ENCODE data around the gene NSFL1C. TPM values are rescaled to one million over a fixed set of nuclear protein-coding genes. Genes with fewer than 3 reads are reported as not detected.

NSFL1C gene
- total and polyA plus RNA-seq, 2 experiments from 2014 or later: 36.0 to 98.8 TPM

DNA sequence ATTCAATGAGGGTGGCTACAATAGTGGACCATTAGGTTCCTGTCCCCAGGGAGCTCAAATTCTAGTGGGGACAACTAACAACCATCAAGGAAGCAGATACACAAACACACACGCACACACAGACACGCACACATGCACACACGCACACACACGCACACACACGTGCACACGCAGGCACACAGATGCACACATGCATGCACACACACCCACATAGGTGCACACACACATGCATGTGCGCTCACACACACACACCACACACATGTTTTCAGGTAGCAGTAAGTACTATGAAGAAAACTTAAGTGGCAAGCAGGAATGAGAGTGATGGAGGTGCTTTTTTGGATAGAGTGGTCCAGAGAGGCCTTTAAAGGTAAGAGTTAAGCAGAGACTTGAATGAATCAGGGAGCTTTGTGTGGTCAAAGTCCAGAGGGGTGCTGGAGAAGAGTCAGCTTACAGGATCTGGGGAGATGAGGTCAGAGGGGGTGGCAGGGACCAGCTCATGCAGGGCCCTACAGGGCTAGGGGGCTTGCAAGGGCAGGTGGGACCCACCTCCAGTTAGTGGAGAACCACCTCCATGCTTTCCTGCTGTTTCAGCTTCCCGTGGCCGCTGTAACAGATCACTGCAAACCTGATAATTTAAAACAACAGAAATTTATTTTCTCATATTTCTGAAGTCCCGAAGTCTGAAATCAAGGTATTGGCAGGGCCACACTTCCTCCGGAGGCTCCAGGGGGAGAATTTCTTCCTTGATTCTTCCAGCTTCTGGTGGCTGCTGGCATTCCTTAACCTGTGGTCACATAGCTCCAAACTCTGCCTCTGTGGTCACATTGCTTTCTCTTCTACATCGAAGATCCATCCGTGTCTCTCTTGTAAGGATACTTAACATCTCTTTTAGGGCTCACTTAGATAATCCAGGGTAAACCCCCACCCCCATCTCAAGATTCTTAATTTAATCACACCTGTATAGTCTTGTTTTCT lies 6.9 kb upstream of the NSFL1C start:
- H3K36me3 ChIP-seq (replicated peaks; ENCODE audit: insufficient read depth, low read depth): no peaks in the 10 kb centered on the region
- no peak overlapping the region for H3K4me3 ChIP-seq
- no peak for DNase-seq (ENCODE audit: low spot score)
- H4K20me1 ChIP-seq (ENCODE audit: insufficient read depth, poor library complexity, severe bottlenecking): no peaks in the 10 kb centered on the region
- no peak overlapping the region for H3K27ac ChIP-seq
- 93% methylated on average over 13 of the region's 13 CpGs for WGBS (ENCODE audit: low lambda C conversion rate, missing lambda C conversion rate)
- H3K9me2 ChIP-seq (replicated peaks; ENCODE audit: insufficient read depth): no peaks in the 10 kb centered on the region
- H3K4me1 ChIP-seq (ENCODE audit: insufficient read depth): peaks cover 14% of the 10 kb centered on the region
- TF ChIP-seq EZH2phosphoT487 (IDR thresholded peaks at IDR 0.05; ENCODE audit: low read depth, severe bottlenecking, unreplicated experiment) (no peak), EZH2 (IDR thresholded peaks at IDR 0.05; ENCODE audit: borderline replicate concordance) (no peak)
- TF ChIP-seq, protein P1, sequence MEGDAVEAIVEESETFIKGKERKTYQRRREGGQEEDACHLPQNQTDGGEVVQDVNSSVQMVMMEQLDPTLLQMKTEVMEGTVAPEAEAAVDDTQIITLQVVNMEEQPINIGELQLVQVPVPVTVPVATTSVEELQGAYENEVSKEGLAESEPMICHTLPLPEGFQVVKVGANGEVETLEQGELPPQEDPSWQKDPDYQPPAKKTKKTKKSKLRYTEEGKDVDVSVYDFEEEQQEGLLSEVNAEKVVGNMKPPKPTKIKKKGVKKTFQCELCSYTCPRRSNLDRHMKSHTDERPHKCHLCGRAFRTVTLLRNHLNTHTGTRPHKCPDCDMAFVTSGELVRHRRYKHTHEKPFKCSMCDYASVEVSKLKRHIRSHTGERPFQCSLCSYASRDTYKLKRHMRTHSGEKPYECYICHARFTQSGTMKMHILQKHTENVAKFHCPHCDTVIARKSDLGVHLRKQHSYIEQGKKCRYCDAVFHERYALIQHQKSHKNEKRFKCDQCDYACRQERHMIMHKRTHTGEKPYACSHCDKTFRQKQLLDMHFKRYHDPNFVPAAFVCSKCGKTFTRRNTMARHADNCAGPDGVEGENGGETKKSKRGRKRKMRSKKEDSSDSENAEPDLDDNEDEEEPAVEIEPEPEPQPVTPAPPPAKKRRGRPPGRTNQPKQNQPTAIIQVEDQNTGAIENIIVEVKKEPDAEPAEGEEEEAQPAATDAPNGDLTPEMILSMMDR (IDR thresholded peaks at IDR 0.05; ENCODE audit: poor library complexity): no peak
- no peak overlapping the region for H2AFZ ChIP-seq
- H3K9me3 ChIP-seq (ENCODE audit: low read depth): no peaks in the 10 kb centered on the region
- H3K4me2 ChIP-seq: no peak overlapping the region
- H3K27me3 ChIP-seq: no peaks in the 10 kb centered on the region
- H3K79me2 ChIP-seq: no peaks in the 10 kb centered on the region

DNA sequence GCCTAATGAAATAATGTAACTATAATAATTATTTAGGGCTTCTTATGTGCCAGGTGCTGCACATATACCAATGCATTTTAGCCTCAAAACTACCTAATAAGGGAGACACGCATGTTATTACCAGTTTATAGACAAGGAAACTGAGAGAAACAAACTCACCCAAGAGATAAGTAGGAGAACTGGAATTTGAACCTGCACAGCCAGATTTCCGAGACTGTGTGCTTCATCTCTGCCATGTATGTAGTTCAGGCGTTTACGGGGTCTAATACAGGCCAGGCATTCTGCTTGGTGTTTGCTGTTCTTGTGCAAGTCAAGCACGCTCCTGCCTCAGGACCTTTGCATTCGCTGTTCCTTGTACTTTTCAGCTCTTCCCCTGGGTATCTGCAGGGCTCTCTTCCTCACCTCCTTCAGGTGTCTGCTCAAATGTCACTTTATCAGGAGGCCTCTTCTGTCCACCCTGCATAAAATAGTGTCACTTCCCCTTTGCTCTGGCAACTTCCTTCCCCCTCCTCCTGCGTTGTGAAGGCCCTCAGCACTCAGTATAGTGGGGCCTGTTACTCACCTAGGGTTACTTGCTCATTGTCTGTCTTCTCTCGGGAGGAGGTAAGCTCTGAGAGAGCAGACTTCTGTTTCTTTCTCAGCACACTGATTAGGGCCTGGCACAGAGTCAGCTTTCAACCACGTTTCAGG lies 6.1 kb upstream of the NSFL1C start:
- H3K36me3 ChIP-seq (replicated peaks; ENCODE audit: insufficient read depth, low read depth): no peaks in the 10 kb centered on the region
- peak overlapping the region; percentile 20 for H3K27ac ChIP-seq
- H3K4me3 ChIP-seq: no peak overlapping the region
- peaks cover 18% of the 10 kb centered on the region for H3K4me1 ChIP-seq (ENCODE audit: insufficient read depth)
- H4K20me1 ChIP-seq (ENCODE audit: insufficient read depth, poor library complexity, severe bottlenecking): no peaks in the 10 kb centered on the region
- no peaks in the 10 kb centered on the region for H3K9me3 ChIP-seq (ENCODE audit: low read depth)
- H2AFZ ChIP-seq: no peak overlapping the region
- no peaks in the 10 kb centered on the region for H3K9me2 ChIP-seq (replicated peaks; ENCODE audit: insufficient read depth)
- no peak overlapping the region for H3K4me2 ChIP-seq
- H3K27me3 ChIP-seq: no peaks in the 10 kb centered on the region
- 75% methylated on average over 9 of the region's 9 CpGs for WGBS (ENCODE audit: low lambda C conversion rate, missing lambda C conversion rate)
- H3K79me2 ChIP-seq: no peaks in the 10 kb centered on the region
- TF ChIP-seq EZH2 (IDR thresholded peaks at IDR 0.05; ENCODE audit: borderline replicate concordance) (no peak), EZH2phosphoT487 (IDR thresholded peaks at IDR 0.05; ENCODE audit: low read depth, severe bottlenecking, unreplicated experiment) (no peak)
- TF ChIP-seq, protein P1 (IDR thresholded peaks at IDR 0.05; ENCODE audit: poor library complexity): no peak
- DNase-seq (ENCODE audit: low spot score): no peak

DNA sequence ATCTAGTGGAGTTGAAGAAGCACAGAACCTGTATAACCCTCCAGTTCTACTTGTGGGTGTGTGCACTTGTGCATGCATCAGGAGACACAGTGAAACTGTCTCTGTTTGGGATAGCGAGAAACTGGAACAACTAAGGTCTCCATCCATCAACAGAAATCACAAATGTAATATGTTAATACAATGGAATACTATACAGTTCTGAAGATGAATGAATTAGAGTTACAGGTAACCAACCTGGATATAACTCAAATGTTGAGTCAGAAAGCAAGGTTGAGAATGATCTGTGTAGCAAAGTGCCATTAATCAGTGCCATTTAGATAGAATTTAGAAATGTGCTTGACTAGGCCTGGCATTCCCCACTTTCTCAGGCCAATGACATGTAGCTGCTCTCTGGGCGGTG lies 4.6 kb upstream of the NSFL1C start:
- Histone ChIP-seq H3K36me3 (replicated peaks; ENCODE audit: insufficient read depth, low read depth) (no peaks in the 10 kb centered on the region), H3K4me1 (ENCODE audit: insufficient read depth) (peaks cover 25% of the 10 kb centered on the region), H3K4me3 (no peak overlapping the region), H3K4me2 (no peak overlapping the region), H3K79me2 (no peaks in the 10 kb centered on the region), H2AFZ (no peak overlapping the region), H3K9me3 (ENCODE audit: low read depth) (no peaks in the 10 kb centered on the region), H4K20me1 (ENCODE audit: insufficient read depth, poor library complexity, severe bottlenecking) (no peaks in the 10 kb centered on the region), H3K27me3 (no peaks in the 10 kb centered on the region), H3K27ac (peak overlapping the region; percentile 74), H3K9me2 (replicated peaks; ENCODE audit: insufficient read depth) (no peaks in the 10 kb centered on the region)
- WGBS (ENCODE audit: low lambda C conversion rate, missing lambda C conversion rate): 100% methylated on average over 2 of the region's 2 CpGs
- DNase-seq (ENCODE audit: low spot score): no peak
- TF ChIP-seq EZH2 (IDR thresholded peaks at IDR 0.05; ENCODE audit: borderline replicate concordance): no peak
- no peak for TF ChIP-seq EZH2phosphoT487 (IDR thresholded peaks at IDR 0.05; ENCODE audit: low read depth, severe bottlenecking, unreplicated experiment)
- TF ChIP-seq, protein P1 (IDR thresholded peaks at IDR 0.05; ENCODE audit: poor library complexity): no peak

Measured in hepatocyte (in vitro differentiated cells).